Measurements from ENCODE around the gene TMX2. TPM values are rescaled to one million over a fixed set of nuclear protein-coding genes. Genes with fewer than 3 reads are reported as not detected.
A peak's percentile ranks its signal among the peaks of the same experiment; 100 is the strongest.

TMX2 gene
- total RNA-seq, 2 donors from 2014 or later: 64.3 to 80.3 TPM

DNA sequence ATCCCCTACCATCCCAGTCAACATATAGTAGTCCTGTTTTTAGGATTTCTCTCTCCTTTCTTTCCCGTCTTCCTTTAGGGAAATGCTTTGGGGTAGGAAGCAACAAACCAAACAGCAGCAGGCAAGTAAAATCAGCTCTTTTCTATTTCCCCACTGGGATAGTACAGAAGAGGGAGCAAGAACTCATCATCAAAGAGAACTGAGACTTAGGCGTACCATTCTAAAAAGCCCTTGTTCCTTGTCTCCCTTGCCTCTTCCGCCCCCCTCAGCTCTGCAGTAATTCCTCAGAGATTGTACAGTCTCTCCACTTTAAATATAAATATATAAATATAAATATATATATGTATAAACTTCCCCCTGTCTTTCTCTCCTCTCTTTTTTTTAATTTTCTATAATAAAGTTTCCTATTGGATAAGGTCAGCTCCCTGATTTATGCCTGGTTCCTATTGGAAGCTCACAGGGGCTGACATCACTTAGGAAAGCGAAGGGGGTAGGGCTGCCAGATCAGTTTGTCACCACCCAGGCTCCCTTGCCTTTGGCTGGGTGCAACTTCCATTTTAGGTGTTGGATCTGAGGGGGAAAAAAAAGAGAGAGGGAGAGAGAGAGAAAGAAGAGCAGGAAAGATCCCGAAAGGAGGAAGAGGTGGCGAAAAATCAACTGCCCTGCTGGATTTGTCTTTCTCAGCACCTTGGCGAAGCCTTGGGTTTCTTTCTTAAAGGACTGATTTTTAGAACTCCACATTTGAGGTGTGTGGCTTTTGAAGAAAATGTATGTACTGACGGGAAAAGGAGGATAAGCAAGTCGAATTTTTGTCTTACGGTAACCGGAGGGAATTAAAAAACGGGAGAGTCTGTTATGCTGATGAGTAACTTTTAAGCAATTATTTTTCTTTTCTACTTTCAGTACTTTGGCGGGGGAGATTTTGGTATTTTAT, 49.2 kb downstream of the TMX2 start, which contains the start of gene CTNND1:
Gene CTNND1 (plus strand): TSS at position 502 of the 934 bp plus-strand sequence. CDS start 29,677 bp downstream, outside the sequence.
- ATAC-seq (peak; percentile 99 to 100), DNase-seq (peak; percentile 89)
- intact Hi-C loops (cut with DNase I): loop anchor here in 1 of 2 donors (2.0 kb wide), 1 partner anchor 15 kb away; no protein-coding TSS in a partner anchor

DNA sequence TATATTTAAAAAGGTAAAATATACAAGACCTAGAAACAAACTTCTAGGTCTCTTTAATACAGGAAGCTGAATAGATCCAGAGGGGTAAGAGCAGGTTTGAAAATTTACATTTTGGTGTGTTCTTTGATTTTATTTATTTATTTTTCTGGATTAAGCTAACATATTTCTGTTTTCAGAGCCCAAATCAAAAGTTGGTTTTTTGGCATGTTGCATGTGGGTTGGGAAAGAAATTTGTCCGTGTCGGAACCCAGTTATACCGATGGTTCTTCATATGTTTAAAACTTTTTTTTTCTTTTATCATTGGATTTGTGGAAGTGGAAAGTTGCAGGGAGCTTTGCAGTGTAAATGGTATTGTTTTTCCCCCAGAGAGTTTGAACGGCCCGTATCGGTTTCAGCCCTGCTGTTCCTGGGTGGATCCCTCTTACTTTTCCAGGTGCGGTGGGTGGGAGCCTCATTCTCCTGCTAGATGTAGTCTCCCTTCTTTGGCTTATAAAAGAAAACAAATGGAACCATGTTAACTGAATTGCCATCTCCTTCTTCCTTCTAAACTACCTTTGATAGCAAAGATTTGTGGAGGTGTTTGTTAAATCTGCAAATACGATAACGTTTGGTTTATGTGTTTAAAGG, 50.0 kb downstream of the TMX2 start:
- DNase-seq: no peak
- intact Hi-C loops (cut with DNase I): loop anchor here in 1 of 2 donors (2.0 kb wide), 1 partner anchor 14 kb away; no protein-coding TSS in a partner anchor

DNA sequence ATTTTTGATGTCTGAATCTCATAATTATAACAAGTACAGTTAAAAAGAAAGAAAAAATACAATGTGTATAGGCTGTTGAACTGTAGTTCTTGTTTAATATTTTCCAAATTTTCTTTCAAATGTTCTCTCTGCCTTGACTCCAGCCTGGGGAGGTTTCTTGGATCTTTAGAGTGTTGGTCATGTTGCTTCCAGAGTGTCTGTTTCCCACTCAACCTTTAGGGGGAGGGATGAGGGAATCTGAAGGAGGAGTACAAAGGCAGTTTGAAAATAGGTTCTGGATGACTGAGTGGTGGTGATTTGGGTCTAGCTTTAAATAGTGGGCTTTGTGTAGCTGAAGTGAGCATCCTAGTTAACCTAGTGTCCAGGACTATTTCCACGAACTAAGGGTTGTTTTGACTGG, 51.2 kb downstream of the TMX2 start:
- DNase-seq: no peak
- intact Hi-C loops (cut with DNase I): loop anchor here in 1 of 2 donors (2.0 kb wide), 1 partner anchor 13 kb away; no protein-coding TSS in a partner anchor
- peak; percentile 25 to 51 for ATAC-seq

More for the DNA sequence above, 50.0 kb downstream of the TMX2 start:
- peak in 1 of 2 donors; percentile 54 for ATAC-seq

DNA sequence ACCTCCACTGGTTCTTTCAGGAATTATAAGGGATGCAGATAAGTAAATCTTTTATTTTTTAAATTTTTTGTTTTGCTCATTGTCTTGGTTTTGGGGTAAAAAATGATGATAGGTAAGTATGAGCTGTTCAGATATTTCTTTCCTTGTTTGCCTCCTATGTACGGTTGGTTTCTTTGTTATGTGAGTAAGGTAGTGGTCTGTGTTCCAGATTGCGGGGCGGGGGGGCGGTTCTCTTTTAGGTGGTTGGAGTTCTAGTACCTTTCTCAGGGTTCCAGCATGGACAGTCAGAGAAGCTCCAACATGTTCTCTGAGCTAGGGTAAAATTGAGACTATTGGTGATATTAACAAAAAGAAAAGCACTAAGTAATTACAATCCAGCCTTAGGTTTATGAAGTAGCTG, 51.6 kb downstream of the TMX2 start:
- ATAC-seq: no peak
- DNase-seq: no peak
- intact Hi-C loops (cut with DNase I): no loop called here

DNA sequence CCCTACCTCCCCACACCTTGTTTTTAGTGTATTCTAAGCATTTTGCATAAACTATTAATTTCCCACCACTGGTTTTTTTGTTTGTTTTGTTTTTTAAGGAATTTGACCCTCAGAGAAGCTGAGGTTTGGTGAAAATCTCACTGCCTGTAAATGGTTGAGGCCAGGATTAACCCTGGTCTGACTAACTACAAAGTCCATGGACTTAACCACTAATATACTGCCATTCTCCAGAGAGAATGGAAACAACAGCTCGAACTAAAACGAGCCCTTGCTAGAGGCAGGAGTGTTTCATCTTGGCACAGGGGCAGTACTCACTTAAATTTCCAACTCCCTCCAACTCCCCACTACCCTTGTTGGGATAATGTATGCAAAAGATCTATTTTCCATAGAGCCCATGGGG, 52.2 kb downstream of the TMX2 start:
- intact Hi-C loops (cut with DNase I): no loop called here
- no peak for DNase-seq
- ATAC-seq: no peak

DNA sequence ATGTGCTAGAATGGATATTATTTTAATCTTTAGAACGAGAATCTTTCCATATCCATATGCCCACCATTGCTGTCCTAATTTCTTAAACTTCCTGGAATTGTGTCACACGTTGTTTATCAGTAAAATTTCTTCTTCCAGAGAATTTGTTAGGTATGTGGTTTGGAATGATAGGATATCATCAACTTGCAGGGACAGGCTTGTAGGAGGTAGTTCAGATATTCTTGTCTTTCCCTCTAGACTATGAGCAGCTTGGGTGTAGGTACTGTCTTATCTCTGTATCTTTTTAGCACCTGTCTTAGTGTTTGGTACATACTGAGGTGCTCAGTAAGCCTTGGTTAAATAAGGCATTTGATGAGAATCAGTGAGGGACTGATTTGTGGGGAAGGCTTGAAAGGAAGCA, 52.6 kb downstream of the TMX2 start:
- intact Hi-C loops (cut with DNase I): no loop called here
- no peak for DNase-seq
- no peak for ATAC-seq

DNA sequence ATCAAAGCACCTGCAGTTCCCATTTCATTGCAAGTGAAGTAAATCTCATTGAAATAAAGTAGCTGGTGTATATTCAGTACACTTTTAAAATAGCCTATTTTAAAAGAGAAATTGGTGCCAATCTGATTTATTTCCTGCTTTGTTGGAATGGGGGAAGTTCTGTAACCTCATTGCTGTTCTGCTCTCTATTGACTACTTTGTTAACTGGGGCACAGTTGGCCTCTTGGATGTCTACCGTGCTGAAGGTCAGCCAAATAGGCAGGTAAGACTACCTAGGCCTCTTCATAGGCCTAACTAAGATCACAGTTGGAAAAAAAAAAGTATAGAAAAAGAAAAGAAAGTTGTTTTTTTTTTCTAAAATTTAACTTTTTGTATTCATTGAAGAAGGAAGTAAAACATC, 58.4 kb downstream of the TMX2 start:
- no peak for DNase-seq
- intact Hi-C loops (cut with DNase I): no loop called here
- no peak for ATAC-seq

DNA sequence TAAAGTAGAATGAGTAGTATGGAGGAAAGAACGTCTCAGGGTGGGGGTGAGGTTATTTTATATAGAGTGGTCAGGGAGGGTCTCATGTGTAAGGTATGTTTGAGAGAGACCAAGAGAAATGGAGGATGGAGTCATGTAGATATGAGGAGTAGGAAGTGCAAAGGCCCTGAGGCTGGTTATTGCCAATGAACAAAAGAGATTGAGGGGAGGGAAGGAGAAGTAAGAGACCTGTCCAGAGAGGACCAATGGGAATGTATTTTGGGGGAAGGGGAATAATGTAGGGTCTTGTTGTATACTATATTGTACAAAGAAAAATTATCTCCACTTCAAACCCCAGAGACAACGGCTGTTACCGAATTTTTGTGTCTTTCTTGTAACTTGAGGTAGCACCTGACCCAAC, 59.0 kb downstream of the TMX2 start:
- ATAC-seq (no peak), DNase-seq (no peak)
- intact Hi-C loops (cut with DNase I): no loop called here

DNA sequence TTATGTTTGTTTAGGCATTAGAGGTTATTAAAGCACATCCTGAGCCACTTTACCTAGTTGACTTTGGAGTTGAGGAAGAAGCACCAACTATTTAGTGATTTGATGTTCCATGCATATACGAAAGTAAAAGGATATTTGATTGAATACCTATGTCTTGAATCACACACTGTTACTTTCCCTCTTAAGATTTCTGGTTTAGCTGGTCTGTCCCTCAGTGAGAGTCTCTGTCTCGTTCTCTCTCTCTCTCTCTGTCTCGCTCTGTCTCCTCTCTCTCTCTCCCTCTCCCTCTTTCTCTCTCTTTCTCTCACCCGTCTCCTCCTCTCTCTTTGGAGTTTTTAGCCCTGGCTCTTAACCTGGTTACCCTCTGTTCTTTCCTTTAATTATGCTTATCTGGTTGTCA, 60.2 kb downstream of the TMX2 start:
- intact Hi-C loops (cut with DNase I): no loop called here
- DNase-seq: no peak
- ATAC-seq: no peak

DNA sequence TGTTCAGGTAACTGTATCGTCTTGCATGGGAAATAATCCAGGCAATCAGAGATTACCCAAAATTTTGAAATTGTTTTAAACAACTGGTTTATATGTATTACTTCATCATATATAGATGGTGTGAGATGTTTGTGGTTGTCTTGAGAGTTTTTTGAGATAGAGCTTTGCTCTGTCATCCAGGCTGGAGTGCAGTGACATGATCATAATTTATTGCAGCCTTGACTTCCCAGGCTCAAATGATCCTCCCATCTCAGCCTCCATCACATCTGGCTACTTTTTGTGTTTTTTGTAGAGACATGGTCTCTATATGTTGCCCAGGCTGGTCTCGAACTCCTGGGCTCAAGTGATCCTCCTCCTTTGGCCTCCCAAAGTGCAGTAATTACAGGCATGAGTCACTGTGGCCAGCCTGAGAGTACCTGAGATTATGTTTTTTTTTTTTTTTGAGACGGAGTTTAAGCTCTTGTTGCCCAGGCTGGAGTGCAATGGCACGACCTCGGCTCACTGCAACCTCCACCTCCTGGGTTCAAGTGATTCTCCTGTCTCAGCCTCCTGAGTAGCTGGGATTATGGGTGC, 60.7 kb downstream of the TMX2 start:
- DNase-seq (no peak), ATAC-seq (no peak)
- intact Hi-C loops (cut with DNase I): no loop called here

DNA sequence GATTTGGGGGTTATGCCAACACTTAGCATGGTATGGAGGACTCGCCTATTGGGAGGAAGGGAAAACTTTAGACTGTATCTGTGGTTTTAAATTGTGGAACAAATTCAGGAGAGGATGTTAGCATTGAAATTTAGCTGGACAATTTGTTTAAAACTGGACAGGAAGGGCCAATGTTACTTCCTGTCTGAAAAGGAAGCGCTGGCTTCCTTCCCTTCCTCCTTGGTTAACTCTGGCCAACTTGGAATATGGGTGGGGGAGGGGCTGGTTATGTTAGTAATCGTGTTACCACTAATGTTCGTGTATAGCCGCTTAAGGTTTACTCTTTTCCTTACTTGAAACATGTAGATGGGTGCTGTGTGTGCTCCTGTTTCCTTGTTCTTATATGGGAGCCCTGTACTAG, 63.1 kb downstream of the TMX2 start:
- DNase-seq (peak; percentile 54), ATAC-seq (no peak)
- intact Hi-C loops (cut with DNase I): no loop called here

DNA sequence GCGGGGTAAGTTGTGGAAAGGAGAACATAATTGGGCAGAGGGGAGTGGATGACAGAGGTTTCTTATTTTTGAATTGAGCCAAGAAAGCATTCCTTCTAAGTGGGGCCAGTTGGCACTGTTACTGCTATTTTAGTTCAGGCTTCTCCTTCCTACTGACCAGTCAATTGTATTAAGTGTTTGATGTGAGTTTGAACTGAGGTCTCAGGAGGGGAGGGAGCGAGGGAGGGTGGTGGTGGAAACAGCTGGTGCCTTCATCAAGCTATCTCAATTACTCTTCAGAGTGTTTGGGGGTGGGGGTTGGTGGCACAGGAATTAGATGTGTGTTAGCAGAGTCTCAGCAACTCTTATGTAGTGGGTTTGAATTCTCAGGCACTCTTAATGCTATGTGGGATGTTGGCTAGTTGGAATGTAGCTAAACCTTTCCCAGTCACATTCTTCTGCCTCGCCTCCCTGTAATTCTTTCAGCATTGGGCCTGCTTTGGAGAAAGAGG, 63.7 kb downstream of the TMX2 start:
- ATAC-seq: peak in 1 of 2 donors; percentile 3

DNA sequence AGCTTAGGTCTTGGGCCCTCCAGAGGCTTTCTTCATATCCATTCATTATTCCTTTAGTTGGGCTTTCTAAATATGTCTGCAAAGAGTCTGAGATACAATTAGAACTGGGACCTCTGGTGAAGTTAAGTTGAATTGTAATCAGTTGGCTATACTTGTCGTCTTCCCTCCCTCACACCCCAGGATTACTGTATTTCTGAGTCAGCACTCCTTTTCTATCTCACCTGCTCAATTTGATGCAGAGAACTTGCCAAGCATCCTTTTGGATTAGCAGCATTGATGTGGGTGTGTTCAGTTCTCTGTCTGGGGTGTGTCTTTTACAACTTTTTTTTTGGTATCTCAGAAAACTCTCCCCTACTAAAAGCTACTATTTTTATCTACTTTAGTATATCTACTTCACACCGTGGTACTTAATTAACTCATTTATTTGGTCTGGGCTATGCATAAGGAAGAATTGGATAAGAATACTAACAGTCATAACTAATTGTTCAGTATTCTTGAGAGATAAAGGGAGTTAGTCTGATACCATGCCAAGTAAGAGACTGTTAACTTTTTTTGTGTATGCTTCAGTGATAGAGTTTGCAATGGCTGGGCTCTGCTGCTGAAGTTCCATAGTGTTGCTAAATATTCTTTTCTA, 64.3 kb downstream of the TMX2 start:
- DNase-seq (no peak), ATAC-seq (no peak)
- intact Hi-C loops (cut with DNase I): loop anchor here in 1 of 2 donors (2.0 kb wide), 1 partner anchor 14 kb away; no protein-coding TSS in a partner anchor

More for the DNA sequence above, 63.7 kb downstream of the TMX2 start:
- DNase-seq: no peak
- intact Hi-C loops (cut with DNase I): loop anchor here in 1 of 2 donors (2.0 kb wide), 1 partner anchor 13 kb away; no protein-coding TSS in a partner anchor

DNA sequence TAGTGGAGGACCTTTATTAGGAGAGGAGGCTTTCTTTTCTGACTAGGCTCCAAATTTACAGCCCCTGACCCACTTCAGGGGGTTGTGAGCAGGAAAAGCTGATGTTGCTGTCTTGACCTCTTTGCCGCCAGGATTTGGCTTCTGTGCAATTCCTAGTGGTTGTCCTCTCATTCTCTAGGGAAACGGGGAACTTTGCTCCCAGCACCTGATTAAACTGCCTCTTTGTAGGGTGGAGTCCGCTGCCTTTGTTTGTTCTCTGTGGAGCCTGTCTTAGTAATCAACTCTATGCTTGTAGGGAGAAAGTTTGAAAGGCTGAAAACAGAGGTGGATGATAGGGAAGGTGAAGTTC, 65.5 kb downstream of the TMX2 start:
- ATAC-seq (peak in 1 of 2 donors; percentile 15), DNase-seq (no peak)
- intact Hi-C loops (cut with DNase I): loop anchor here in 1 of 2 donors (2.0 kb wide), 1 partner anchor 15 kb away; no protein-coding TSS in a partner anchor

DNA sequence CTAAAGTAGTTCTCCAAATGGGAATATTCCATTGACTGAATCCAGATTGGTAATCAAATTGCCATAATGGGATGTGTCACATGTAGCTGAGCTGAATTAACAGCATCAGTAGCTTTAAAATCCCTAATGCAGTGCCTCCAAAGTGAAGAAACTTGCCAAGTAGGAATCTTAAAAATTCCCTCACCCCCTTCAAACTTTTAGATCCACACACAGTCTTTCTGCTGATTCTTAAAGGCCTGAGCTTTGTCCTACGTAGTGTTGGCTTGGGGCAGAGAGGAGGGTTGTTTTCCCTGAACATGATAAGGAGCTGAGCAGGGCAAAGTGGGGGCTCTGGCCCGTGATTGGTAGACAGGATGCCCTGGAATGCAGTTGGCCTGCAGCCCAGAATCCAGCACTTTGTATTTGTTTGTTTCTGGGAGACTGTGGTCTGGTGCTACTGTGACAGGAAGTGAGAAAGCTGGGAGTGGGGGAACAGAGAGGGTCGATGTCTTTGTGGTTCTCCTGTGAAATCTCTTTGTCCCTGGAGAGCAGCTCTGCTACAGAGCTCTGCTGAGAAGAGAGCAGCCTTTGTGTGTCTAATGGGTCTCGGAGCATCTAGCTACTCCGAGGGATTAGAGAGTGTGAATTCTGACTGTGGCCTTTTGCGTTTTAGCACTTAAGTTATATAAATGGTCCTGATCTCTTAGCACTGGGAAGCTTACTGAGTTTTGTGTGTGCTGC, 66.1 kb downstream of the TMX2 start:
- intact Hi-C loops (cut with DNase I): no loop called here

DNA sequence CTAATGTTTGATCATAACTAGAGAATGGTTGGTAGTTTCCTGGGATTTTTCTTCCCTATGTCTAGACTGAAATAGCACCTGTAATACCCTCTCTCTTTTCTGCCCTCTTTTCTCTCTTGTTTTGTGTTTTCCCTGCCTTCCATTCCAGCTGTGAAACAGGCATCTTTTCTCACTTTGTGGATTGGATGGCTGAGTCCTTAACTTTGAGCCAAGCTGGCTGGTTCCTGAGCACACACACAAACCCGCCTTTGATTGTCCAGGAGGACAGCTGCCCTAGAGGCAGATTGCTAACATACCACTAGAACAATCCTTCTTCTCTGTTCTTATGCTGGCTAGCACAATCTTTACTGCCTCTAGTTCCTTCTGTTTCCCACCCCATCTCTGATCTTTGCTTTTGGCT, 66.9 kb downstream of the TMX2 start:
- DNase-seq (peak; percentile 32), ATAC-seq (peak; percentile 47 to 67)
- intact Hi-C loops (cut with DNase I): no loop called here

More for the DNA sequence above, 66.1 kb downstream of the TMX2 start:
- DNase-seq (peak; percentile 94), ATAC-seq (peak; percentile 93 to 94)

DNA sequence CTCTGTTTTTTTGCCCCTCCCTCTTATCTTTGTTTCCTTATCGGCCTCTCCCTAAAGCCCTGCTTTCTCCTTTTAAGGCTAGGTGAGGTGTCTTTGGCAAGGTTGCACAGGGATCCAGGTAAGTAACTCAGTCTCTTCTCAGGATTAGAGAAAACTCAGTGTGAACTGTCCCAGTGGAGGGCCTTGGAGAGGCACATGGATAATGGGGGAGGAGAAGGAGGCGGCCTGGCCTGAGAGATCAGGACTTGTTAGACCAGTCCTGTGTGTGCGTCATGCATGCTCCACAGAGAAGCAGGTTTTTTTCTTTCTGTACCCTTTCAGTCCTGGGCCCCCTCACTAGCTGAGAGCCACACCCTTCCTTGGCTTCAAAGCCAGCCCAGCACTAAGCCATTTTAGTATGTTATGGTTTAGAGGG, 69.1 kb downstream of the TMX2 start:
- ATAC-seq (peak in 1 of 2 donors; percentile 14), DNase-seq (peak; percentile 49)
- intact Hi-C loops (cut with DNase I): no loop called here

DNA sequence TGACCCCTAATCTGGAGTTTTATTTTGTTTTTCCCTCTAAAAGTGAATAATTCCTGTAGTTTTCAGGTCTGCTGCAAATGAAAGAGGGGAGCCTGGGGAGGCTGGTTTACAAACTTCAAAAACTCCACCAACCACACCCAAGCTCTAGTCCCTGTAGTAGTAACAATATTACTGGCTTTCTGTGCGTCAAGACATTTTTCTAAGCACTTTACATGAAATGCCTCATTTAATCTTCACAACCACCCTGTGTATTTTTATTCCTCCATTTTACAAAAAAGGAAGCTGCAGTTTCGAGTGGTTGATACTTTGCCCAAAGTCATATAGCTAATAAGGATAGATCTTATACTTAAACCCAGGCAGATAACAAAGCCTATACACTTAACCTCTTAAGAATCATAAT, 72.7 kb downstream of the TMX2 start:
- no peak for ATAC-seq
- intact Hi-C loops (cut with DNase I): no loop called here

More for the DNA sequence above, 72.7 kb downstream of the TMX2 start:
- DNase-seq: no peak

Data from left cardiac atrium (tissue), 4 donors.